D341Med (cell line): ENCODE results near the gene ZNF99.
"Not testable (repeated sequence)": the region's sequence is repeated elsewhere in the genome, so short reads cannot be mapped to it uniquely, and the experiment has no call there.

ENCODE experiments used
- DNase-seq: peaks from one replicate; pipeline ENCODE4 v3.0.0; 2012; ENCODE audit warnings: low spot score

The ZNF99 gene

DNA sequence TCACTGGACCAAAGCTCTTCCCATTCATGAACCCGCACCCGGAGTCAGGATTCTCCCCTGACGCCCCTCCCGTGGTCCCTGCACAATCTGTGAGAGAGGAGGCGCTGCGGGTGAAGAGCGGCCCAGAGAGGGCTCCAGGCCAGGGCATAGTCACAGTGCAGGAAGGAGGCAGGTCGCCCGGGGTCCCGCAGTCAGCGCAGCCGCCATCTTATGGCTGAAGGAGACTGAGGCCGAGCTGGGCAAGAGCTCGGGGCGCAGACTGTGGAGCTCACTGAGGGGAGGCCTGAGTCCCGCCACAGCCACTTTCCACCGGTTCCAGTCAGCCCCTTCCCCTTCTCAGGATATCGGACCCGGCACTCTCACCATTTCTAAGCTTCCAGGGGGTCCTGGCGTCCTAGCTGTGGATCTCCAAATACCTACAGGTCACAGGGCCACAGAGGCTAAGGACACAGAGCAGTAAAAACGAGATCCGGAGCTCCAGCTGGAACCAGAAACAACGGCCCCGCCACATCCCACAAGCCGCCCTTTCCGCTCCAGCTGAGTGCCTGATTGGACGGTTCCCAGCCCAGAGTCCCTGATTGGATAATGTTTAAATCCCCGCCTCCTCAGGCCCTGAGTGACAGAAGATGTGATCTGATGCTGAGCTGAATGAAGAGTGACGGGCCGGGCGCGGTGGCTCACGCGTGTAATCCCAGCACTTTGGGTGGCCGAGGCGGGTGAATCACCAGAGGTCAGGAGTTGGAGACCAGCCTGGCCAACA, at the start of gene ZNF99:
ZNF99 (minus strand) TSS at position 501 of the 760 bp plus-strand sequence; CDS start at position 366, 135 bp downstream.
- no peak for DNase-seq

DNA sequence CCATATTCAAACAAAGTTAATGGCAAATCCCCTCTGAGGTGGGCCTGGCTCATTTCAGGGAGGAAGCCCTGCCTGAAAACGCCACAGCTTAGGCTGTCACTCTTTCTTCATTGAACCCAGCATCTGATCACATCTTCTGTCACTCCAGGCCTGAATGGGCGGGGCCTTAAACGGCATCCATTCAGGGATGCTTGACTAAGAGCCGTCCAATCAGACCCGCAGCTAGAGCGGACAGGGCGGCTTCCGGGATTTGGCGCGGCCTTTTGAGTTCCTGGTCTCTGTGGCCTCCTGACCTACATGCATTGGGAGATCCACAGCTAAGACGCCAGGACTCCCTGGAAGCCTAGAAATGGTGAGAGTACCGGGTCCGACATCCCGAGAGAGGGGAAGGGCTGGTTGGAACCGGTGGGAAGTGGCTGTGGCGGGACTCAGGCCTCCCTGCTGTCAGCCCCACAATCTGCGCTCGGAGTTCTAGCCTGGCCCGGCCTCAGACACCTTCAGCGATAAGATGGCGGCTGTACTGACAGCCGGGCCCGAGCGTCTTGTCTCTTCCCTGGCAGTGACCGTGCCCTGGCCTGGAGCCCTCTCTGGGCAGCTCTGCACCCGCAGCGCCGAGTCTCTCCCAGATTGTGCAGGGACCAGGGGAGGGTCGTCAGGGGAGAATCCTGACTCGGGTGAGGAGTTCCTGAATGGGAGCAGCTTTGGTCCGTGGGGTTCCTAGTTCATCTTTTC, 48.2 kb upstream of the ZNF99 start, which contains the start of gene ZNF723:
ZNF723 (plus strand) TSS at position 261 of the 732 bp plus-strand sequence; CDS start at position 350, 89 bp downstream.
- no peak for DNase-seq

DNA sequence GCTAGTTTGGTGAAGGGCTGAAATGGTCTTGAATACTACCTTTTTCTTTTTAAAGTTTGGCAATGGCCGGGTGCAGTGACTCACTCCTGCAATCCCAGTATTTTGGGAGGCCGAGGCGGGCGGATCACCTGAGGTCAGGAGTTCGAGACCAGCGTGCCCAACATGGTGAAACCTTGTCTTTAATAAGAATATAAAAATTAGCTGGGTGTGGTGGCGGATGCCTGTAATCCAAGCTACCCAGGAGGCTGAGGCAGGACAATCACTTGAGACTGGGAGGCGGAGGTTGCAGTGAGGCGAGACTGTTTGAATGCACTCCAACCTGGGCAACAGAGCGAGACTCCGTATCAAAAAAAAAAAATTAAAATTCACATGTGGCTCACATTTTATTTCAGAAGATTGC, 47.3 kb upstream of the ZNF99 start:
- no peak for DNase-seq

DNA sequence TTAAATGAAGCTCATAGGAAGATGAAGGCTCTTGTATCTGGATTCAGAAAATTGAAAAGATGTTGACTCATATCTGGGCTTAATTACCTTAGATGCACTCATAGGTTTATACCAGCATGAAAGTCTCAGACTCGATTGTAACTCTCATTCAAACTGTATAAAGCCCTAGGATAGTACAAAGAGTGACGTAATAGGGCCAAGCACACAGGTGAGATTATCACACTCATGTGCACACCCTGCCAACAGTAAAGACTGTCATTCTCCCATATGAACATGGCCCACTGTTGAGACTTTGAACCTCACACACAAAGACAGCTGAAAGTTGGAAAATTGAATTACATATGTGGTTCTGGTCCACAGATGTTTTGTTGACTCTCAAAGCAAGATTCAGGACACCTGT, 30.2 kb upstream of the ZNF99 start:
- no peak for DNase-seq

DNA sequence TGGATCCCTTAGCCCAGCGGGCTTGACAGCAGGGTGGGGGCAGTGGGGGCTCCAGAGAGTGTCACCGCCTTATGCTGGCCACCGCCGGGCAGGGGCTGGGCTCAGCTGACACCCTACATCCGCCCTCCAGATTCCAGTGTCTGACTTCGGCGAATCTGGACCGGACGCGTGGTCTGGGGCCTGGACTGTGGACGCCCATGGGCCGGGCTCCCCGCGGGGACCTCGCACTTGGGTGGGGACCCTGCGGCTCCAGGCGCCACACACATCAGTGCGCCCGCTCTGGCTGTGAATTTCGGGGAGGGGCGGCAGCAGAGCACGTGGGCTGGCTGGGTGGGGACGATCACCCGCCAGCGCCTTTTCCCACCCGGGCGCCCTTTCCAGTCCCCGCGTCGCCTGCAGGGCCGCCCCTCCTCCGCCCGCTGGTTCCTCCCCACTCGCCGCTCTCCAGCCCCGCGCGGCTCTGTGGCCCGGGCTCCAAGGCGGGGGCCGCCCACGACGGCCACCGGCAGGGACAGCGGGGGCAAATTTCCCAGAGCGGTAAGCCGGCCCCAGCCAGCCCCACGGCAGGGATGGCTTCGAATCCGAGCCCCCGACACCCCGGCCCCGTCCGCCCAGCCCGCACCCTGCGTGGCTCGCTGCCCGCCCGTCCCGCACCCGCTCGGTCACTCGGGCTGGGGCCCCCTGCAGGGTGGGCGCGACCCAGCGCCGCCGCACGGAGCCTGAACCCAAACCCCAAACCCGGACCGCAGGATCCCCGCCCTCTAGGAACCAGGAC, 23.3 kb upstream of the ZNF99 start:
- no peak for DNase-seq

DNA sequence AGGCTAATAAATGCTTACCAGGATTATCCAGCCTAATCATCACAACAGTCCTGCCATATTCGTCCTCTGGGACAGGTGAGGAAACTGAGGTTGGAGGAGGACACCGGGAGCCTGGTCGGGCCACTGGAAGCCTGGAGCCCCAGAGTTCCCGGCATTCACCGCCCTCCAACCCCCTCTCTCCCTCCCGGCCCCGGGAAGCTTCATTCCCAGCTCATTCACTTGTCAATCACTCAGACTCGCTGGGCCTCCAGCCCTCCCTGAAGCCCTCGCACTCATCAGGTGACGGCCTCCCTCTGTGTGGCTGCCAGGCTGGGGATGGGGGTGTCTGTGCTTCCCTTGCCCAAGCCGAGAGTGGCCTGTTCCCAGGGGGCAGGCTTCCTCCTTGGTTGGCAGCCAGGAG, 22.5 kb upstream of the ZNF99 start:
- no peak for DNase-seq

DNA sequence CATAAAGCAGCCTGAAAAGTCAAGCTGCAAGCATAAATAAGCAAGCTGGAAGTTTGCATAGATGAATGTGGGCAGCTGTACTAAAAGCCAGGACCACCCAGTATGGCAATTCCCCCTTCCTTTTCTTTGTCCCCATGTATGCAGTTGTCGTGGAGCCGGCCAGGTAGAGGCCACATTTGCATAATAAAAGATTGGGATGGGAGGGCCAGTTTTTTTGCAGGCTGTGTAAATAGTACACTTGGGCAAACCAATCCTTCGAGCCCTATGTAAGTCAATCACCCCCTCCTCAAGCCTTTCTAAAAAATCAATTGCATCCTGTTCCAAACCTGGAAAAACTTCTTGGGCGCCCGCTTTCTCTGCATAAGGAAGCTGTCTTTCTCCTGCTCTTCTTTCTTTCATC, 13.1 kb upstream of the ZNF99 start:
- DNase-seq = no peak

DNA sequence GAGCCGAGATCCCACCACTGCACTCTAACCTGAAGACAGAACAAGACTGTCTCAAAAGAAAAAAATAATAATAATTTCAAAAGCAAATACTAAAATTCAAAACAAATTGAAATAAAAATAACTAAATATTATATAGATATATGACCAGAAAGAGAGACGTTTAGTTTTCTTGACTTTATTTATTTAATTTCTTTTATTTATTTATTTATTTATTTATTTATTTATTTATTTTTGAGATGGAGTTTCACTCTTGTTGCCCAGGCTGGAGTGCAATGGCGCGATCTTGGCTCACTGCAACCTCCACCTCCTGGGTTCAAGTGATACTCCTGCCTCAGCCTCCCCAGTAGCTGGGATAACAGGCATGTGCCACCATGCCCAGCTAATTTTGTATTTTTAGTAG, 8.9 kb upstream of the ZNF99 start:
- not testable (repeated sequence) for DNase-seq

DNA sequence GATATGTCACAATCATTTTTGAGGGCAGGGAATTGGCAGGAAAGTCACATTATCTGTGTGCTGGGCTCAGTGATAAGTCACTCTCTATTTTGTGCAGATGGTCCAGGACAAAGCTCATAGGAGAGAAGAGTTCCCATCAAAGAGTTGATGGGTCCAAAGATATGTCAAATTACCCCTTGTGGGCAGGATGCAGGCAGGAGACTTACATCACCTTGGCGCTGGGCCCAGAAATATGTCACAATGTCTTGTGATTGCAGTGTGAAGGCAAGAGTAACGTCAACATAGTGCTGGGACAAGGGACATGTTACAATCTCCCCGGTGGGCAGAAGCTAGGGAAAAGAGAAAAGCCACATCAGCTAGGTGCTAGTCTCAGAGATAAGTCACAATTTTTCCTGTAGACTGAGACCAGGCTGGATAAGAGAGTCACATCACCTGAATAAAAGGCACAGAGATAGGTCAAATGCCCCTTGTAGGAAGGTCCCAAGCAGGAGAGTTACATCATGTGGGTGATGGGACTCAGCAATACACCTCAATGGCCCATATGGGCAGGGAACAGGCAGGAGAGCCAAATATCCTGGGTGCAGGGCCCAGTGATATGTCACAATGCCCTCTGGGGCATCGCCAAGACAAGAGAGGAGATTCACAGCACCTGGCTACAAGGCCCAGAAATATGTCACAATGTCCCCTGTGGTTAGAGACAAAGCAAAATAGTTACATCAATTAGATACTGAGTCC, 47.9 kb downstream of the ZNF99 start:
- no peak for DNase-seq

DNA sequence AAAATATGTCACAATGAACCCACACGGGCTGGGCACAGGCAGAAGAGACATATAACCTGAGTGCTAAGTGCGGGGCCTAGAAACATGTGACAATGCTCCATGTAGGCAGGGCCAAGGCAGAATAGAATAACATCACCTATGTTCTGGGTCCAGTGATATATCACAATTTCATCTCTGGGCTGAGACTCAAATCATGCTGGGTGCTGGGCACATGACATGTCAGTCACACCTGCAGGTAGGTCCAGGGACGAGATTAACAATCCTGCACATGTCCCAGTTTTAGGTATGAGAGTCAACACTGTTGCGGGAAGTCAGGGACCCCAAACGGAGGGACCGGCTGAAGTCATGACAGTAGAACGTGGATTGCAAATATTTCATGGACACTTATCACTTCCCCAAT, 50.3 kb downstream of the ZNF99 start:
- no peak for DNase-seq

DNA sequence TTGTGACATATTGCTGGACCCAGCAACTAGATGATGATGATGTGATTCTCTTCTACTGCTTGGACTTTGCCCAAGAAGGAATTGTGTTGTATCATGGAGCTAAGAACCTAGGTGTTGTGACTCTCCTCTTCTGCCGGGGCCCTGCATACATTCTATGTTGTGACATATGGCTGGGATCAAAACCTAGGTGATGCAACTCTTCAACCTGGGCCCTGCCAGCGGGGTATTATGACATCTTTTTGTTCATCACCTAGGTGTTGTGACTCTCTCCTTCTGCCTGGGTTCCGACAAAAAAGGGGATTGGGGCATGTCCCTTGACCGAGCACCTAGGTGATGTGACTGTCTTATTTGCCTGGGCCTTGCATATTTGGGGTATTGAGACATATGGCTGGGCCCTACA, 55.7 kb downstream of the ZNF99 start:
- DNase-seq = not testable (repeated sequence)

DNA sequence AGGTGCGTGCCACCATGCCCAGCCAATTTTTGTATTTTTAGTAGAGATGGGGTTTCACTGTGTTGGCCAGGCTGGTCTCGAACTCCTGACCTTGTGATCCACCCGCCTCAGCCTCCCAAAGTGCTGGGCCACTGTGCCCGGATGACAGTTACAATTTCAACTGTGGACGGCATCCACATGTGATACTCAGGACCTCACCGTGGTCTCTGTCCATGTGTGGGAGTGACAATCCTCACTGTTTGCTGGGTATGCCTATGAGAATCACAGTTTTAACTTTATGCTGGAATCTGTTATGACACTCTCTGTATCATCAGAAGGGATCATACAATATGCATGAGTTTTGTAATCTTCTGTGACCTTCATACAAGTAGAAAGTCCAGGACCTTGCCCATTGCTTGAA, 62.4 kb downstream of the ZNF99 start:
- DNase-seq = not testable (repeated sequence)

DNA sequence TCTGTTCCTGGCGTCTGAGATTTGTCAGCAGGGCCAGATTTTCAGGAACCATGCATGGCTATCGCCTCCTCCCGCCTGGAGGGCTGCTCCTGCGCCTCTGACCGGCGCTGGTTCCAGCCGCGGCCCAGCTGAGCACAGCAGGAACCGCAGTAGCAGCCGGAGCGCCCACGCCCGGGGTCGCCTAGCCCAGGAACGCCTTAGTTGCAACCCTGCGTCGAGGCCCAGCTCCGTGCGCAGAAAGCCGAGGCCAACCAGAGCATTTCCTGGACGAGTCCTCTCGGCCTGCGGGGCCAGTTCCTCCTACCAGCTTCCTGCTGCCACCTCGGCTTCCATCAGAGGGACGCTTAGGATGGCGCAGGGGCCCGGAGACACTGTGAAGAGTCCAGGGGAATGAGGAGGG, 75.0 kb downstream of the ZNF99 start:
- DNase-seq = peak; percentile 11

DNA sequence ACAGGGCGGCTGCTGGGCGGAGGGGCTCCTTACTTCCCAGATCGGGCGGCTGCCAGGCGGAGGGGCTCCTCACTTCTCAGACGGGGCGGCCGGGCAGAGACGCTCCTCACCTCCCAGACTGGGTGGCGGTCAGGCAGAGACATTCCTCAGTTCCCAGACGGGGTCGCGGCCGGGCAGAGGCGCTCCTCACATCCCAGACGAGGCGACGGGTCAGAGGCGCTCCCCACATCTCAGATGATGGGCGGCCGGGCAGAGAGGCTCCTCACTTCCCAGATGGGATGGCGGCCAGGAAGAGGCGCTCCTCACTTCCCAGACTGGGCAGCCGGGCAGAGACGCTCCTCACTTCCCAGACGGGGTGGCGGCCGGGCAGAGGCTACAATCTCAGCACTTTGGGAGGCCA, 80.9 kb downstream of the ZNF99 start:
- DNase-seq = not testable (repeated sequence)

DNA sequence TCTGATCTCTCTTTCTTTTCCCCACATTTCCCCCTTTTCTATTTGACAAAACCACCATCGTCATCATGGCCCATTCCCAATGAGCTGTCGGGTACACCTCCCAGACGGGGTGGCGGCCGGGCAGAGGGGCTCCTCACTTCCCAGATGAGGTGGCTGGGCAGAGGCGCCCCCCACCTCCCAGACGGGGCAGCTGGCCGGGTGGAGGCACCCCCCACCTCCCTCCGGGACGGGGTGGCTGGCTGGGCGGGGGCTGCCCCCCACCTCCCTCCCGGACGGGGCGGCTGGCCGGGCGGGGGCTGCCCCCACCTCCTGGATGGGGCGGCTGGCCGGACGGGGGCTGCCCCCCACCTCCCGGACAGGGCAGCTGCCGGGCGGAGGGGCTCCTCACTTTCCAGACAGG, 81.3 kb downstream of the ZNF99 start:
- DNase-seq = not testable (repeated sequence)
